Activated B cell treated with CpG ODN at 0.5 μM for 24 hours (primary cell): ENCODE measurements around the gene MACF1. TPM values are rescaled to one million over a fixed set of nuclear protein-coding genes. Genes with fewer than 3 reads are reported as not detected.
"Not testable (repeated sequence)": the region's sequence is repeated elsewhere in the genome, so short reads cannot be mapped to it uniquely, and the experiment has no call there.

Source experiments
- ATAC-seq: fragments of 200-7000 bp; cut with Tn5 transposase; one replicate; pipeline ENCODE4 v1.10.0; 2021; ENCODE audit warnings: low read depth, mild to moderate bottlenecking, moderate library complexity
- CTCF ChIA-PET: fragments of 350-600 bp; sonication (Branson Sonifier 250); formaldehyde crosslinking; loops from one replicate; lab custom pipeline; 2021; ENCODE audit warnings: antibody characterized with exemption; lab: Charles Lee
- POLR2A ChIA-PET: fragments of 350-600 bp; sonication (Branson Sonifier 250); formaldehyde crosslinking; loops from one replicate; lab custom pipeline; 2021; ENCODE audit warnings: antibody characterized with exemption; lab: Charles Lee
- DNase-seq: peaks from one replicate; pipeline ENCODE4 v3.0.0; 2022
- H3K27ac Mint-ChIP-seq: one replicate; pipeline ENCODE4 v1.8.0; 2020; ENCODE audit warnings: mixed read lengths
- H3K27me3 Mint-ChIP-seq: one replicate; pipeline ENCODE4 v1.8.0; 2021; ENCODE audit warnings: mixed read lengths
- H3K36me3 Mint-ChIP-seq: one replicate; pipeline ENCODE4 v1.8.0; 2021; ENCODE audit warnings: low read depth, mixed read lengths
- H3K4me1 Mint-ChIP-seq: one replicate; pipeline ENCODE4 v1.8.0; 2021; ENCODE audit warnings: mixed read lengths
- H3K4me3 Mint-ChIP-seq: one replicate; pipeline ENCODE4 v1.8.0; 2020; ENCODE audit warnings: mild to moderate bottlenecking, mixed read lengths
- H3K9me3 Mint-ChIP-seq: one replicate; pipeline ENCODE4 v1.8.0; 2020; ENCODE audit warnings: mixed read lengths
- intact Hi-C: fragments of 100-400 bp; cut with micrococcal nuclease; formaldehyde crosslinking; loops from one replicate; pipeline ENCODE4 v1.15.1; 2024
- total RNA-seq: library from RNA; stranded (reverse); gene quantifications from 2 replicates; pipeline ENCODE4 v1.2.3, GENCODE V29; 2022
- TF ChIP-seq, protein P1 (sequence below): fragments of 200-600 bp; IDR thresholded peaks from one replicate; pipeline ENCODE4 v1.8.0; 2022; ENCODE audit warnings: antibody characterized with exemption, mild to moderate bottlenecking

Gene MACF1
- total RNA-seq, 1 donor from 2014 or later, result 286 TPM

GRCh38 chr1:39488793-39489566, 284.5 kb downstream of the MACF1 start:
- H3K4me3 Mint-ChIP-seq, result no peak overlapping the region
- DNase-seq (no peak), ATAC-seq (no peak)
- POLR2A ChIA-PET, result no interaction called here
- CTCF ChIA-PET, result interaction anchor here (1.1 kb wide), 1 partner anchor 51 kb away, joined by 3 read pairs; no protein-coding TSS in a partner anchor
- TF ChIP-seq, protein P1, sequence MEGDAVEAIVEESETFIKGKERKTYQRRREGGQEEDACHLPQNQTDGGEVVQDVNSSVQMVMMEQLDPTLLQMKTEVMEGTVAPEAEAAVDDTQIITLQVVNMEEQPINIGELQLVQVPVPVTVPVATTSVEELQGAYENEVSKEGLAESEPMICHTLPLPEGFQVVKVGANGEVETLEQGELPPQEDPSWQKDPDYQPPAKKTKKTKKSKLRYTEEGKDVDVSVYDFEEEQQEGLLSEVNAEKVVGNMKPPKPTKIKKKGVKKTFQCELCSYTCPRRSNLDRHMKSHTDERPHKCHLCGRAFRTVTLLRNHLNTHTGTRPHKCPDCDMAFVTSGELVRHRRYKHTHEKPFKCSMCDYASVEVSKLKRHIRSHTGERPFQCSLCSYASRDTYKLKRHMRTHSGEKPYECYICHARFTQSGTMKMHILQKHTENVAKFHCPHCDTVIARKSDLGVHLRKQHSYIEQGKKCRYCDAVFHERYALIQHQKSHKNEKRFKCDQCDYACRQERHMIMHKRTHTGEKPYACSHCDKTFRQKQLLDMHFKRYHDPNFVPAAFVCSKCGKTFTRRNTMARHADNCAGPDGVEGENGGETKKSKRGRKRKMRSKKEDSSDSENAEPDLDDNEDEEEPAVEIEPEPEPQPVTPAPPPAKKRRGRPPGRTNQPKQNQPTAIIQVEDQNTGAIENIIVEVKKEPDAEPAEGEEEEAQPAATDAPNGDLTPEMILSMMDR, result no peak
- H3K27ac Mint-ChIP-seq, result no peak overlapping the region
- H3K9me3 Mint-ChIP-seq, result no peaks in the 10 kb centered on the region
- intact Hi-C loops, result no loop called here
- peaks cover 6% of the 10 kb centered on the region for H3K4me1 Mint-ChIP-seq
- H3K27me3 Mint-ChIP-seq, result peaks cover 14% of the 10 kb centered on the region
- peaks cover 30% of the 10 kb centered on the region for H3K36me3 Mint-ChIP-seq

GRCh38 chr1:39489567-39490239, 285.2 kb downstream of the MACF1 start:
- DNase-seq (no peak), ATAC-seq (no peak)
- Mint-ChIP-seq H3K36me3 (peaks cover 24% of the 10 kb centered on the region), H3K27ac (no peak overlapping the region), H3K27me3 (peaks cover 19% of the 10 kb centered on the region), H3K9me3 (no peaks in the 10 kb centered on the region), H3K4me3 (no peak overlapping the region), H3K4me1 (peaks cover 6% of the 10 kb centered on the region)
- POLR2A ChIA-PET, result no interaction called here
- TF ChIP-seq, protein P1, result no peak
- intact Hi-C loops, result loop anchor here (5.0 kb wide), 1 partner anchor 38 kb away; no protein-coding TSS in a partner anchor
- CTCF ChIA-PET, result interaction anchor here (1.1 to 1.7 kb wide), 2 partner anchors 49 to 50 kb away, joined by 3 to 6 read pairs; no protein-coding TSS in a partner anchor

- ChIA-PET POLR2A (no interaction called here), CTCF (interaction anchor here (1.7 kb wide), 1 partner anchor 48 kb away, joined by 6 read pairs; no protein-coding TSS in a partner anchor)
Measured at GRCh38 chr1:39490596-39491145, 286.2 kb downstream of the MACF1 start.

GRCh38 chr1:39491146-39491921, 286.8 kb downstream of the MACF1 start, which contains the start of gene BMP8A:
Gene BMP8A (plus strand): TSS chr1:39491636. CDS start chr1:39491992, 356 bp downstream.
- DNase-seq (peak; percentile 80), ATAC-seq (peak; percentile 94)
- peak within 1 kb of the TSS; percentile 69 for H3K4me3 Mint-ChIP-seq
- H3K36me3 Mint-ChIP-seq, result peaks cover 9% of the 10 kb centered on the region
- CTCF ChIA-PET, result interaction anchor here (1.7 kb wide), 1 partner anchor 47 kb away, joined by 6 read pairs; no protein-coding TSS in a partner anchor
- no peaks in the 10 kb centered on the region for H3K9me3 Mint-ChIP-seq
- no peak within 1 kb of the TSS for H3K27ac Mint-ChIP-seq
- H3K27me3 Mint-ChIP-seq, result peaks cover 20% of the 10 kb centered on the region
- TF ChIP-seq, protein P1, result no peak
- peaks cover 6% of the 10 kb centered on the region for H3K4me1 Mint-ChIP-seq
- POLR2A ChIA-PET, result interaction anchor here (0.6 kb wide), 1 partner anchor 9 kb away, joined by 3 read pairs; no protein-coding TSS in a partner anchor
- intact Hi-C loops, result loop anchor here (1.0 to 5.0 kb wide), 2 partner anchors 36 to 48 kb away; no protein-coding TSS in a partner anchor

More at GRCh38 chr1:39490596-39491145, 286.2 kb downstream of the MACF1 start:
- H3K9me3 Mint-ChIP-seq, result no peaks in the 10 kb centered on the region
- H3K4me1 Mint-ChIP-seq, result peaks cover 6% of the 10 kb centered on the region
- intact Hi-C loops, result loop anchor here (1.0 to 5.0 kb wide), 2 partner anchors 37 to 49 kb away; no protein-coding TSS in a partner anchor
- H3K36me3 Mint-ChIP-seq, result peaks cover 14% of the 10 kb centered on the region
- TF ChIP-seq, protein P1, result no peak
- H3K27me3 Mint-ChIP-seq, result peaks cover 19% of the 10 kb centered on the region
- no peak overlapping the region for H3K27ac Mint-ChIP-seq
- ATAC-seq (no peak), DNase-seq (peak; percentile 32)
- peak overlapping the region; percentile 69 for H3K4me3 Mint-ChIP-seq

DNA sequence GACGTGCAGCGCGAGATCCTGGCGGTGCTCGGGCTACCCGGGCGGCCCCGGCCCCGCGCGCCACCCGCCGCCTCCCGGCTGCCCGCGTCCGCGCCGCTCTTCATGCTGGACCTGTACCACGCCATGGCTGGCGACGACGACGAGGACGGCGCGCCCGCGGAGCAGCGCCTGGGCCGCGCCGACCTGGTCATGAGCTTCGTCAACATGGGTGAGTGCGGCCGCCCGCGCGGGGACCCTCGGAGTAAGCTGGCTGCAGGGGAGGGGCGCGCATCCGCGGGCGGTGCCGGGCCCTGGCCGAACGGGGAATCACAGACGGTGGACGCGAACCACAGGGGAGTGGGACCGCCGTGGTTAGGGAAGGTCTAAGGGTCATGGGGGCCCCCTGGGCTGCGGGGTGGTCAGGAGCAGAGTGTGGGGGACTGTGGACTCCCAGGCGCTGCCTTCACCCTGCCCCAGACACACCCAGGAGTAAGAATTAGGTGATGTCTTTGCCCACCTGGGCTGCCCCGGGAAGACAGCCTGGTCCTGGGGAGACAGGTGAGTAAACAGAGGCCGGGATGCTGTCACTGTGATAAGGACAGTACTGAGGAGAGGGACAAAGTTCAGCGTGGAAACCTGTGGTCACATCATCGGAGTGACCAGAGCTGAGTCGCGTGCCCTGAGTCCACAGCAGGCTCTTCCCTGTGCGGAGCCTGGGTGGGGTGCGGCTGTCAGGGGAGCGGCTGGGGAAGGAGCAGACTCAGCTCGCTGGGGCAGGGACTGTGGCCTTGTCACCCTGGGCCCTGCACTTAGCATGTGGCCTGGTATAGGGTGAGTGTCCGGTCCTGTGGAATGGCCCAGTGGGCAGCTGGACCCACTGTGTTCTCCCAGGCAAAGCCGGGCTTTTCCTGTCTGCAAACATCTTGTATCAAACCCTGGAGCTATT, 287.9 kb downstream of the MACF1 start:
- peak overlapping the region; percentile 64 for H3K4me3 Mint-ChIP-seq
- intact Hi-C loops, result loop anchor here (5.0 kb wide), 1 partner anchor 35 kb away; no protein-coding TSS in a partner anchor
- H3K9me3 Mint-ChIP-seq, H3K27ac Mint-ChIP-seq, CTCF ChIA-PET, H3K36me3 Mint-ChIP-seq, POLR2A ChIA-PET, H3K4me1 Mint-ChIP-seq, ATAC-seq, DNase-seq: not testable (repeated sequence)
- H3K27me3 Mint-ChIP-seq, result peaks cover 24% of the 10 kb centered on the region

DNA sequence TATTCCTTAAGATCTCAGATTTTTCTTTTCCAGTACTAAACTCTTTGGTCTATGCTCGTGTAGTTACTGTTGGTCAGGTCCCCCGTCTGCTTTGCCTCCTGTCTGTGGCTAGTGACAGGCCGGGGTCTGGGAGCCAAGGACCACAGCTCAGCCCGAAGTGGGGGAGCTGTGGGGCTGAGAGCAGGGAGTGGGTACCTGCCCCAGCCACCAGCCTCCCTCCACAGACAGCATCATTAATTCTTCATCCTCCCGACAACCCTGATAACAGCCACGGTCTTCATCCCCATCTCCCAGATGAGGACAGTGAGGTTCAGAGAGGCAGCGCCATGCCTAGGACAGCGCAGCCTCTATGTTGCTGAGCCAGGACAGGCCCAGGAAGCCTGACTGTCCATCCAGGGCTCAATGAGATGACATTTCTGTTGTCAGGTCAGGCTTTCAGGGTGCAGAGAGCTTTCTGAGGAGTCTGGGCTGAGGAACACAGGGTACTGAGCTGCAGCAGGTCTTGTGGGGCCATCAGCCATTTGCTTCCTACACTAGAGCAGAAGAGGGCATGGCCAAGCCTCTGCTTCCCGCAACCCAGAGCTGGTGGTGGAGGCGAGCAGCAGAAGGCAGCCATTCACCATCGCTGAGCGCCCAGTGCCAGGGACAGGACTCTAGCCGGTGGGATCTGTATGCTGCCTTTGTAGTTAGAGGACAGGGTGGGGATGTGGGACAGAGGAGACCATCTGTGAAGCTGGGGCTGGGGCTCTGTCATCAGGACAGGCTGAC, 288.7 kb downstream of the MACF1 start:
- H3K9me3 Mint-ChIP-seq, H3K36me3 Mint-ChIP-seq, ATAC-seq, H3K4me1 Mint-ChIP-seq, CTCF ChIA-PET, H3K27ac Mint-ChIP-seq, DNase-seq: not testable (repeated sequence)
- Mint-ChIP-seq H3K4me3 (peak overlapping the region; percentile 64), H3K27me3 (peaks cover 24% of the 10 kb centered on the region)
- intact Hi-C loops, result loop anchor here (5.0 kb wide), 1 partner anchor 34 kb away; no protein-coding TSS in a partner anchor
- POLR2A ChIA-PET, result interaction anchor here (0.6 kb wide), 1 partner anchor 189 kb away, joined by 3 read pairs; no protein-coding TSS in a partner anchor
